A549 treated with AZD9567 at 1 μM for 4 hours (cell line): ENCODE measurements around the gene ARHGAP4. TPM values are rescaled to one million over a fixed set of nuclear protein-coding genes. Genes with fewer than 3 reads are reported as not detected.

Experiments used
- total RNA-seq: library from RNA; stranded (reverse); fragments of 200-300 nt; extraction: Qiagen RNA extraction; gene quantifications from 5 replicates; pipeline ENCODE4 v1.2.3, GENCODE V29; 2022; ENCODE audit not compliant: insufficient read depth

ARHGAP4 gene
- 1.3 to 2.2 TPM (median 2.0 TPM) in 4 of 5 replicates, not detected in the other for total RNA-seq

GRCh38 chrX:153925739-153926551 lies at the start of gene ARHGAP4:
ARHGAP4 (minus strand) TSS chrX:153926264; CDS start chrX:153926202, 62 bp downstream.

GRCh38 chrX:153972368-153973126 lies 46.5 kb upstream of the ARHGAP4 start, which contains the start of gene TMEM187:
TMEM187 (plus strand) TSS chrX:153972754; CDS start chrX:153982063, 9,309 bp downstream.

GRCh38 chrX:153971450-153972367 lies 45.6 kb upstream of the ARHGAP4 start, which contains the start of gene HCFC1:
HCFC1 (minus strand) TSS chrX:153971818; CDS start chrX:153970840, 978 bp downstream.

GRCh38 chrX:153944140-153944799 lies 18.2 kb upstream of the ARHGAP4 start, which contains the start of gene RENBP:
RENBP (minus strand) TSS chrX:153944643; CDS start chrX:153944610, 33 bp downstream.

GRCh38 chrX:153934762-153935325 lies 8.8 kb upstream of the ARHGAP4 start, which contains the start of gene NAA10:
NAA10 (minus strand) TSS chrX:153935037; CDS start chrX:153934904, 133 bp downstream.

GRCh38 chrX:153903991-153904957 lies 21.8 kb downstream of the ARHGAP4 start, which contains the start of gene AVPR2:
AVPR2 (plus strand) TSS chrX:153904673; CDS start chrX:153905146, 473 bp downstream.

GRCh38 chrX:153885968-153886903 lies 39.8 kb downstream of the ARHGAP4 start, which contains the start of gene L1CAM:
L1CAM (minus strand) TSS chrX:153886173; CDS start chrX:153875836, 10,337 bp downstream.

Other genes with a start within 250 kb of the ARHGAP4 start
- gene SLC6A8, start 238.3 kb downstream of the ARHGAP4 start, total RNA-seq, result 11.7 to 38.2 TPM (median 12.2 TPM) in 5 replicates
- gene BCAP31, start 201.9 kb downstream of the ARHGAP4 start, total RNA-seq, result 353 to 447 TPM (median 363 TPM) in 5 replicates
- 3.6 to 4.2 TPM (median 4.0 TPM) in 5 replicates for gene ABCD1, start 201.4 kb downstream of the ARHGAP4 start, total RNA-seq
- 3.4 to 4.6 TPM (median 3.9 TPM) in 5 replicates for gene PLXNB3, start 162.0 kb downstream of the ARHGAP4 start, total RNA-seq
- 0.10 to 0.16 TPM in 2 of 5 replicates, not detected in the others for gene SRPK3, start 145.2 kb downstream of the ARHGAP4 start, total RNA-seq
- gene IDH3G, start 131.9 kb downstream of the ARHGAP4 start, total RNA-seq, result 60.5 to 64.8 TPM (median 60.9 TPM) in 5 replicates
- 326 to 447 TPM (median 414 TPM) in 5 replicates for gene SSR4, start 131.6 kb downstream of the ARHGAP4 start, total RNA-seq
- 2.7 to 3.6 TPM (median 3.2 TPM) in 5 replicates for gene PDZD4, start 95.7 kb downstream of the ARHGAP4 start, total RNA-seq
- gene L1CAM, start 40.1 kb downstream of the ARHGAP4 start, total RNA-seq, result 9.4 to 21.1 TPM (median 19.4 TPM) in 5 replicates
- gene AVPR2, start 21.6 kb downstream of the ARHGAP4 start, total RNA-seq, result not detected in 5 replicates
- gene NAA10, start 8.8 kb upstream of the ARHGAP4 start, total RNA-seq, result 188 to 246 TPM (median 219 TPM) in 5 replicates
- gene RENBP, start 18.4 kb upstream of the ARHGAP4 start, total RNA-seq, result 0.22 TPM in 1 of 5 replicates, not detected in the others
- 35.4 to 41.3 TPM (median 35.6 TPM) in 5 replicates for gene HCFC1, start 45.6 kb upstream of the ARHGAP4 start, total RNA-seq
- gene TMEM187, start 46.5 kb upstream of the ARHGAP4 start, total RNA-seq, result 5.8 to 12.2 TPM (median 7.4 TPM) in 5 replicates
- gene IRAK1, start 93.6 kb upstream of the ARHGAP4 start, total RNA-seq, result 191 to 220 TPM (median 203 TPM) in 5 replicates
- gene MECP2, start 171.5 kb upstream of the ARHGAP4 start, total RNA-seq, result 16.6 to 22.0 TPM (median 19.4 TPM) in 5 replicates
- not detected in 5 replicates for gene OPN1LW, start 218.0 kb upstream of the ARHGAP4 start, total RNA-seq